GM18907 (cell line): ENCODE data around the gene NFE2L3.

ENCODE experiments used
- ATAC-seq: cut with Tn5 transposase; IDR thresholded peaks from one replicate; pipeline ENCODE4 v1.9.1; 2021; ENCODE audit warnings: mild to moderate bottlenecking, moderate library complexity; ENCODE audit not compliant: unreplicated experiment

NFE2L3 gene

GRCh38 chr7:26198781-26199169 is 46.8 kb downstream of the NFE2L3 start:
- no peak for ATAC-seq

- no peak for ATAC-seq
Observed at GRCh38 chr7:26199301-26200037, 47.5 kb downstream of the NFE2L3 start.

GRCh38 chr7:26200038-26200443 is 48.0 kb downstream of the NFE2L3 start:
- ATAC-seq = peak; percentile 24

- ATAC-seq = peak; percentile 68
Observed at GRCh38 chr7:26200444-26201246, 48.6 kb downstream of the NFE2L3 start, which contains the start of gene HNRNPA2B1. HNRNPA2B1 (minus strand) TSS chr7:26200746; CDS start chr7:26200577, 169 bp downstream.

- peak; percentile 49 for ATAC-seq
Observed at GRCh38 chr7:26201247-26202018, 49.4 kb downstream of the NFE2L3 start, which contains the start of gene CBX3. CBX3 (plus strand) TSS chr7:26201745; CDS start chr7:26202999, 1,254 bp downstream.

- peak; percentile 5 for ATAC-seq
Observed at GRCh38 chr7:26202019-26202990, 50.3 kb downstream of the NFE2L3 start.

GRCh38 chr7:26203016-26203415 is 51.0 kb downstream of the NFE2L3 start:
- no peak for ATAC-seq

- ATAC-seq = no peak
Observed at GRCh38 chr7:26208040-26208439, 56.0 kb downstream of the NFE2L3 start.

GRCh38 chr7:26212921-26213718 is 61.1 kb downstream of the NFE2L3 start:
- no peak for ATAC-seq

GRCh38 chr7:26213807-26214515 is 62.0 kb downstream of the NFE2L3 start:
- no peak for ATAC-seq

- no peak for ATAC-seq
Observed at GRCh38 chr7:26216049-26216448, 64.1 kb downstream of the NFE2L3 start.

GRCh38 chr7:26224359-26224758 is 72.4 kb downstream of the NFE2L3 start:
- no peak for ATAC-seq

- no peak for ATAC-seq
Observed at GRCh38 chr7:26227987-26228386, 76.0 kb downstream of the NFE2L3 start.

- no peak for ATAC-seq
Observed at GRCh38 chr7:26233902-26234511, 82.0 kb downstream of the NFE2L3 start.
